ENCODE data around the gene MLLT10.

DNA sequence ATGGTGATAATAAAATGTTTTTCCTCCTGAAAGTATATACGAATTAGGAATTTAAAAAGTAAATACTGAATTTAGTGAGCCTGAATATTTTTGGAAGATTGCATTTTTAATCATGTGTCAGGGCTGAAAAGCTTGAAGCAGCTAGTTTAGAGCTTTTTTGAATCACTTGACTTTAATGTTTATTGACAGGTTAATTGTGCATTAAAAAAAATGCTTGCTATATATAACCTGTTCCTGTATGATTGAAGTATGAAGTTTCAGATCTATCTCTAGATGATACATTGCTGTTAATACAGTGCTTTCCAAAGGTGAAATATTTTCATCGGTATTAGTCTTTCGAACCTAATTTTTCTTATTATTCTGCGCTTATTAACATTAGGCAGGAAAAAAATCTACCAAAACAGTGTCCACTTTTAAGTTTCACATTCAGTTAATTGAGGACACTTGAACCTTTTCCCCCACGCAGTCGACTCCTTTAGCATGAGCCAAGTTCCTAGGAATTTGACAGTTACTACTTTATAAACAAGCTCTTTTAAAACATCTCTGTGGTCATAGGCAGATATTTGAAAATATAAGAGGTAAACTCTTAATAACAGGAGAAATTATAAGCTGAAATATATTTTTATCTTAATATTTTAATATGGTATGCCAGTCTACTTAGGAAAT, 187.1 kb downstream of the MLLT10 start:
- TF ChIP-seq, protein P1, sequence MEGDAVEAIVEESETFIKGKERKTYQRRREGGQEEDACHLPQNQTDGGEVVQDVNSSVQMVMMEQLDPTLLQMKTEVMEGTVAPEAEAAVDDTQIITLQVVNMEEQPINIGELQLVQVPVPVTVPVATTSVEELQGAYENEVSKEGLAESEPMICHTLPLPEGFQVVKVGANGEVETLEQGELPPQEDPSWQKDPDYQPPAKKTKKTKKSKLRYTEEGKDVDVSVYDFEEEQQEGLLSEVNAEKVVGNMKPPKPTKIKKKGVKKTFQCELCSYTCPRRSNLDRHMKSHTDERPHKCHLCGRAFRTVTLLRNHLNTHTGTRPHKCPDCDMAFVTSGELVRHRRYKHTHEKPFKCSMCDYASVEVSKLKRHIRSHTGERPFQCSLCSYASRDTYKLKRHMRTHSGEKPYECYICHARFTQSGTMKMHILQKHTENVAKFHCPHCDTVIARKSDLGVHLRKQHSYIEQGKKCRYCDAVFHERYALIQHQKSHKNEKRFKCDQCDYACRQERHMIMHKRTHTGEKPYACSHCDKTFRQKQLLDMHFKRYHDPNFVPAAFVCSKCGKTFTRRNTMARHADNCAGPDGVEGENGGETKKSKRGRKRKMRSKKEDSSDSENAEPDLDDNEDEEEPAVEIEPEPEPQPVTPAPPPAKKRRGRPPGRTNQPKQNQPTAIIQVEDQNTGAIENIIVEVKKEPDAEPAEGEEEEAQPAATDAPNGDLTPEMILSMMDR (IDR thresholded peaks at IDR 0.05 in 2 of 3, conservative IDR thresholded peaks at IDR 0.05 in 1 of 3; ENCODE audit: borderline replicate concordance in 1 of 3, insufficient read depth in 1 of 3, low read depth in 2 of 3, low read length in 2 of 3): no peak
- no peak for TF ChIP-seq POLR2A (IDR thresholded peaks at IDR 0.05; ENCODE audit: borderline replicate concordance, extremely low read depth, insufficient read depth, insufficient read length)
- no peak for TF ChIP-seq JUND (IDR thresholded peaks at IDR 0.05)
- TF ChIP-seq ZBTB33 (IDR thresholded peaks at IDR 0.05; ENCODE audit: extremely low read depth, insufficient replicate concordance, low read length): no peak
